Measurements from ENCODE around the gene TJP3.
"Not testable (repeated sequence)": the region's sequence is repeated elsewhere in the genome, so short reads cannot be mapped to it uniquely, and the experiment has no call there.

The TJP3 gene

GRCh38 chr19:3738477-3739220 is 30.5 kb downstream of the TJP3 start:
- DNase-seq (ENCODE audit: low read depth in 2 of 2, low spot score in 1 of 2), result no peak

DNA sequence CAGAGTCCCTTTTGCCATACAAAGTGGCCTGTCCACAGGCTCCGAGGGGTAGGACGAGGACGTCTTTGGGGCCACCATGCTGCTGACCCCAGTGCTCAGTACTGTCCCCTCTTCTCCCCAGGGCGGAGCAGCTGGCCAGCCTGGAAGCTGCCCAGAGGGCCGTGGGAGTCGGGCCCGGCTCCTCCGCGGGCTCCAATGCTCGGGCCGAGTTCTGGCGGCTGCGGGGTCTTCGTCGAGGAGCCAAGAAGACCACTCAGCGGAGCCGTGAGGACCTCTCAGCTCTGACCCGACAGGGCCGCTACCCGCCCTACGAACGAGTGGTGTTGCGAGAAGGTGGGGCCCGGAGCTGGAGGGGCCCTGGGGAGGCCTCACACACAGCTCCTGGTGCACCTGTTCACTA is 32.2 kb downstream of the TJP3 start:
- no peak for DNase-seq (ENCODE audit: low read depth in 2 of 2, low spot score in 1 of 2)

DNA sequence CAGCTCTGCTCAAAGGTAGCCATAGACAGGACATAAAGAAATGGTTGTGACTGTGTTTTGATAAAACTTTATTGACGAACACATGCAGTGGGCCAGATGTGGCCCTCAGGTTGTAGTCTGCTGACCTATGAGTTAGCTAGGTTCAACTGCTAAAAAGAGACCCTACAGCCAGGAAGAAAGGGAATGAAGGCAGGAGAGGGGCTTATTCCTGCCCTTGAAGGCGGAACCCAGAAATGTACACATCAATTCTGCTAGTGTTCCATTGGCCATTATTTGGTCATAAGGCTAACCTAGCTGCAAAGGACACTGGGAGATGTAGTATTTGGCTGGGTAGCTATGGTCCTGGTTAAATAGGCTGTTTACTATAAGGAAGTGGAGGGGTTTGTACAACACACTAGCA is 35.3 kb downstream of the TJP3 start:
- DNase-seq (ENCODE audit: low read depth in 2 of 2, low spot score in 1 of 2), result no peak

DNA sequence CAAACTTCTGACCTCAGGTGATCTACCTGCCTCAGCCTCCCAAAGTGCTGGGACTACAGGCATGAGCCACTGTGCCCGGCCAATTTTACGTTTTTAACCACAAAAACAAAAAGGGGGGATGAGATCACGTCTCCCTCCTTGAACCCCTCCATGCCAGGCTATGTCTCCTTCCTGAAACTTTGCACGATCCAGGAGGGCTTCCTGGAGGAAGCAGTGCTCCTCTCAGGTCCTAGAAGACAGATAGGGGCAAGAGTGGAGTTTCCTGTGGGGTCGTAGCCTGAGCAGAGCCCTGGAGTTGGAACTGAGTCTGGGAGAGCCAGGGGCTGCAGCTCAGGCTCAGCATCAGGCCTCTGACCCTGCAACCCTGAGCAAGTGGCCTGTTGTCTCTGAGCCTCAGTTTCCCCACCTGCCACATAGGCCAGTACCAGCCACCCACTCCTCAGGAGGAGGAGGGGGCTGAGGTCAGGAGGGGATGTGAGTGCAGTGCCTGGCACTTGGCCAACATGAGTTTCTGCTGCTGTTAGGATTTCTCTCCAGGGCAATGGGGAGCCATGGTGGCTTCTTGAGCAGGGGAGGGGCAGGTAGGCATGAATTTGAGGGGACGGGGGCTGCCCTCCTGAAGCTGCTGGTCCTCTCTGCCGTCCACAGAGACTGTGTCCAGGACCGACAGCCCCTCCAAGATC is 37.3 kb downstream of the TJP3 start:
- no peak for DNase-seq (ENCODE audit: low read depth in 2 of 2, low spot score in 1 of 2)

DNA sequence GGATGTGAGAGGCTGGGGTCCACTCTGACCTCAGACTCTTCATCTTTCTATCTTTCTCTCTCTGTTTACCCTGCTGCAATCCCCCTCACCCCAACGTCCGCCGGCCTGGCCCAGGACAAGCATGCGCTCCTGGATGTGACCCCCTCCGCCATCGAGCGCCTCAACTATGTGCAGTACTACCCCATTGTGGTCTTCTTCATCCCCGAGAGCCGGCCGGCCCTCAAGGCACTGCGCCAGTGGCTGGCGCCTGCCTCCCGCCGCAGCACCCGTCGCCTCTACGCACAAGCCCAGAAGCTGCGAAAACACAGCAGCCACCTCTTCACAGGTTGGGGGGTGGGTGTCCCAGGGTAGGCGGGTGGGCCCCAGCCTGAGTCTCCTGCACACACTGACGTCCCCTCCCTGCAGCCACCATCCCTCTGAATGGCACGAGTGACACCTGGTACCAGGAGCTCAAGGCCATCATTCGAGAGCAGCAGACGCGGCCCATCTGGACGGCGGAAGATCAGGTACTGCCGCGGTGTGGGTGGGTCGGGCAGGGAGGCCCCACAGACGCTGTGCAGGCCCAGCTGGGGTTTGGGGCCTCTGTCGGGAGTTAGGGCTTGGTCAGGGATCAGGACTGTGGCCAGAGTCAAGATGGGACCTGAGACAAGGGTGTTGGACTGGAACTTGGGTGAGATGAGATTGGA is 38.3 kb downstream of the TJP3 start:
- DNase-seq (ENCODE audit: low read depth in 2 of 2, low spot score in 1 of 2), result no peak

- no peak for DNase-seq (ENCODE audit: low read depth in 2 of 2, low spot score in 1 of 2)
Measured at GRCh38 chr19:3748965-3749364, 40.8 kb downstream of the TJP3 start.

DNA sequence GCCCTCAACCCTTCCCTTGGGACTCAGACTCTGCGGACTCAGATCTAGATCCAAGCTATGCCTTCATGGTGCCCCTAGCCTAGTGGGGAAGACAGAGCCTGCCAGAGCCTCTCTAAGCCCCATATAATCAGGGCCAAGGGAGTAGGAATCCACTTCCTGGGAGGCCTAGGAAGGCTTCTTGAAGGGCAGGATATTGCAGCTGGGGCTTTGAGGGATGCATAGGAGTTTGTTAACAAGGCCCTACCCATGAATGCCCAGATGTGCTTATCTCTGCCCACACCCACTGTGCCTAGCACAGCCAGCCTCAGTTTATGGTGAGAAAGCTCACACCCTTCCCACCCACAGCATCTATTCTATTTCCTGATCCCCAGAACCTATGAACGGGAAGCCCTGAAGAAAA is 42.0 kb downstream of the TJP3 start:
- no peak for DNase-seq (ENCODE audit: low read depth in 2 of 2, low spot score in 1 of 2)

DNA sequence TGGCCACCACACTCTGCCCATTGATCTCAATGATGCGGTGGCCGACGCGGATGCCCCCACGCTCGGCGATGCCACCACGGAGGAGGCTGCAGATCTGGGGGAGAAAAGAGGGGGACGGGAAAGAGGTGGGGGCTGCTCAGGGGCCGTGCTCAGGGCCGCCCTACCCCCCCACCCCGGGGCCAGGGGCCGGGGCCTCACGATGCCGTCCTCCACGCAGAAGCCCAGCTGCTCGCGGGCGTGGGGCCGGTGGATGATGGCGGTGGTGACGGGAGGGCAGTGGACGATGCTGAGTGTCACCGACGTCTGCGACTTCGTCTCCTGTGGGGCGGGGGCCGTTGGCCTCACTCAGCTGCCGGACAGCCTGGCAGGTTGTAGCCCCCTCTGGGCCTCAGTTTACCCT is 43.1 kb downstream of the TJP3 start:
- no peak for DNase-seq (ENCODE audit: low read depth in 2 of 2, low spot score in 1 of 2)

DNA sequence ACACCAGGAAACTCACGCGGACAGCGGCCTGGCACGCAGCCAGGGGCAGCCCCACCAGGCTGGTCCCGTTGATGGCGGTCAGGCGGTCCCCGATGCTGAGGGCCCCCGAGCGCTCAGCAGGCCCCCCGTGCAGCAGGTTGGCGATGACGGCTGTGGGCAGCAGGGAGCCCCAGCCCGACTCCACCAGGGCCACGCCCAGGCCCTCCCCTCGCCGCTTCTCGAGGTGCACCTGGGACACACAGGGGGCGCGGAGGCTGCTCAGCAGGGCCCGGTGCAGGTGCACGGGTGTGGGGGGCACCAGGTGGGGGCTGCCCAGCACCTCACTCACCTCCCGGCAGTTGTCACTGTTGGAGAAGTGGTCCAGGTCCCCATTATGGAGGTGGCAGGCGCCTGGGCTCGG is 44.3 kb downstream of the TJP3 start:
- DNase-seq (ENCODE audit: low read depth in 2 of 2, low spot score in 1 of 2), result no peak

GRCh38 chr19:3753631-3754410 is 45.6 kb downstream of the TJP3 start:
- DNase-seq (ENCODE audit: low read depth in 2 of 2, low spot score in 1 of 2), result no peak

- DNase-seq (ENCODE audit: low read depth in 2 of 2, low spot score in 1 of 2), result not testable (repeated sequence)
Measured at GRCh38 chr19:3757705-3758104, 49.5 kb downstream of the TJP3 start.

DNA sequence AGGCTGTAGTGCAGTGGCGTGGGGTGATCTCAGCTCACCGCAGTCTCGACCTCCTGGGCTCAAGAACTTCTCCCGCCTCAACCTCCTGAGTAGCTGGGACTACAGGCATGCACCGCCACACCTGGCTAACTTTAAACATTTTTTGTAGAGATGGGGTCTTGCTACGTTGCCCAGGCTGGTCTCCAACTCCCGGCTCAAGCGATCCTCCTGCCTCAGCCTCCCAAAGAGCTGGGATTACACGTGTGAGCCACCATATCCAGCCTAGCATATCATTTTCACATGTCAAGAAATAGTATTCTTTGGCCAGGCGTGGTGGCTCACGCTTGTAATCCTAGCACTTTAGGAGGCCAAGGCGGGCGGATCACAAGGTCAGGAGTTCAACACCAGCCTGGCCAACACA is 50.1 kb downstream of the TJP3 start:
- not testable (repeated sequence) for DNase-seq (ENCODE audit: low read depth in 2 of 2, low spot score in 1 of 2)

GRCh38 chr19:3759482-3760254 is 51.5 kb downstream of the TJP3 start:
- no peak for DNase-seq (ENCODE audit: low read depth in 2 of 2, low spot score in 1 of 2)

DNA sequence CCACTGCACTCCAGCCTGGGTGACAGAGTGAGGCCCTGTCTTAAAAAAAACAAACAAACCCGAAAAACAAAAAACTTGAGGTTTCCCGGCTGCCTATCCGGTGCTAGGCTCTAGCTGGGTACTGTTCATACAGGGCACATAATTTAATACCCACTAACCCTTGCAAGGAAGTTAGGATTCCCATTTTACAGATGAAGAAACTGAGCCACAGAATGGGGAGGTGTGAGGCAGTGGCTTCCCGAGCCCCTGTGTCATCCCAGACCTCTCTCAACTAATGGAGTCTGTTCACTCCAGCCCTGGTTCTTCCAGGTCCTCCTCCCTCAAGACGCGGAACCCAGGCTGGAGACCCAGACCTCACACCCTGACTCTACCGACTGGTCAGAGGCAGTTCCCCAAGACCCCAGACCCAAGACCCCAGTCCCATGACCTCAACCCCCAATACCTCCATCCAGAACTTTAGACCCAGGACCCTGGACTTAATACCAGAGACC is 52.7 kb downstream of the TJP3 start:
- DNase-seq (ENCODE audit: low read depth in 2 of 2, low spot score in 1 of 2), result no peak

DNA sequence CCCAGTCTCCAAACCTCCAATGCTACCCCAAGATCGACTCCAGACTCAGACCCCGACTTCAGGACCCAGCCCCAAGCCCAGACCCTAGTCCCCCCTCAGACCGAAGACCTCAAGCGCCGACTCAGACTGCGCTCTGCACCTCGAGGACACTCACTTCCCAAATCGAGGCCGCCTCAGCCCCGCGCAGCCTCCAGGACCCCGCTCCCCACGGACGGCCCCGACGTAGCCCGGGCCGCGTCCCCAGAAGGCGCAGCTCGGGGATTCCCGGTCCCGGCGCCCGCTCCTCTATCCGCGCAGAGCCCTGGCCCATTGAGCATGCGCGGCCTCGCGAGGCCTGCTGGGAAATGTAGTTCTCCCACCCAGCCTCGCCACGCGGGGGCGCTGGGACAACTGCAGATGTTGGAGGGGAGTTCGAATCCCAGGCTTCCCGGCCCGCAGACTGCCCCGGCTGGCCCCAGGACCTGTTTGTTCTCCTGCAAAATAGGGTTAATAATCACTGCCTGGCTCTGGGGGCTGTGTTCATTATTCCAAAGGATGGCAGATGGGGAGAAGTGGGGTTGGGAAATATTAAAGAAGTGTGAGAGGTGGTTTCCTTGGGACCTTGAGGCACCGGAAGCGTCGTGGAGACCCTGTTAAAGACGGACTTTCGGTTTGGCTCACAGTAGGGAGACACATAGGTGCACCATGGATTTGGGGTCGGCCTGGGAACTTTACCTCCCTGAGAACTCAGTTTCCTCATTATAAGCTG is 53.4 kb downstream of the TJP3 start, which contains the start of gene APBA3:
TSS of gene APBA3 (minus strand) at position 311 of the 748 bp plus-strand sequence. CDS start 1,428 bp downstream, outside the sequence.
- peak; percentile 90 to 91 for DNase-seq (ENCODE audit: low read depth in 2 of 2, low spot score in 1 of 2)

- no peak for DNase-seq (ENCODE audit: low read depth in 2 of 2, low spot score in 1 of 2)
Measured at GRCh38 chr19:3762130-3762473, 53.9 kb downstream of the TJP3 start.

DNA sequence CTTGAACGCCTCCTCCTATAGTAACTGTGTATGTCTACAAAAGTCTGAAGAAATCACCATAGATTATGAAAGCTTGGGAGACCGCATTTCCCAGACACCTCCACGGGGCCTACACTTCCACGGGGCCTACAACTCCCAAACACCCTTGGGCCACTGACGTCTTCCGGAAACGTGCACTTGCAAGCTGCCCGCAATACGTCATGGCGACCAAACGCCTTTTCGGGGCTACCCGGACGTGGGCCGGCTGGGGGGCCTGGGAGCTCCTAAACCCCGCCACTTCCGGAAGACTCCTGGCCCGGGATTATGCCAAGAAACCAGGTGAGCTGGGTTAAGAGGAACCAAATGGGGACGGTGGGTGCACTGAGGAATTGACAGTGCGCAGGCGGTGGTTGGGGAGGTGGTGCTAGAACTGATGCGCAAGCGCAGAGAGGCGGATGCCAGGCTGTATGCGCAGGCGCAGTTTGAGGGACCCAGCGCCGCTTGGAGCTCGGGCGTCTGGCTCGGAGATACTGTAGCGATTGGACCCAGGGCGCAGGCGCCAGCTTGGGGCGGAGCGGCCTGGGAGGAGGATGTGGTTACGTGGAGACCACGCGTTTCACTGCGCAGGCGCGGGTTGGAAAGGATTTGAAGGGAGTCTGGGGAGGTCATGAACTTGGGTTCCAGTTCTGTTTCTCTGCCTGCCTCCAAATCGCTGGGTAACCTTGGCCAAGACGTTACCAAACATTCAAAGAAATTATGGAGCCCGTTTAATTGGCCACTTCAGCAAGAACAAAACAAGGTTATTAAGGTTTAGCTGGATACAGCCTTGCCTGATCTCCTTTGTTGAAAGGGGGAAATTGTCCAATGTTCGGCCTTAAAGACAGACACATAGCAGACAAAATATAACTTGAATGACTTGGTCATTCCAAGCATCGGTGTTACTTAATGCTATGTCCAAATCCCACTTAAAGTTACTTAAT is 54.6 kb downstream of the TJP3 start, which contains the start of gene MRPL54:
TSS of gene MRPL54 (plus strand) at position 182 of the 959 bp plus-strand sequence. CDS start at position 201, 19 bp downstream.
- peak; percentile 96 to 99 for DNase-seq (ENCODE audit: low read depth in 2 of 2, low spot score in 1 of 2)

DNA sequence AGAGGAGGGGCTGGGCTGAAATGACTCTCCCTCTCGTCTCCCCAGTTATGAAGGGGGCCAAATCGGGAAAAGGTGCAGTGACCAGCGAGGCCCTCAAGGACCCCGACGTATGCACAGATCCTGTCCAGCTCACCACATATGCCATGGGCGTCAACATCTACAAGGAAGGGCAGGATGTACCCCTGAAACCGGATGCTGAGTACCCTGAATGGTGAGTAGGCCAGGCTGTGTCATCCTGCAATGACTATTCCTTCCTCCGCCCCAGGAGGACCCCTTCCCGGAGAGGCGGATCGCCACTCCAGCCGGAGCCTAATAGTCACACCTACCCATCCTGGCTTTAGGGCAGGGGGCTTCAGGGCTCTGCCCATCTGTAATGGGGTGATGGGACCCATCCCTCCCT is 56.9 kb downstream of the TJP3 start:
- DNase-seq (ENCODE audit: low read depth in 2 of 2, low spot score in 1 of 2), result no peak

All from stimulated activated CD8-positive, alpha-beta memory T cell treated with anti-CD3 and anti-CD28 coated beads, Interleukin-4, amount 100 ng/mL, for 1 hour (primary cell).